NCI-H1930 (cell line): ENCODE data around the gene HSPA12A.
A peak's percentile ranks its signal among the peaks of the same experiment; 100 is the strongest.

Source experiments
- DNase-seq, 2 experiments: peaks; one replicate each; lab custom pipeline; 2025; lab: John Stamatoyannopoulos, UW

The HSPA12A gene

GRCh38 chr10:116741391-116742351, 695 bp downstream of the HSPA12A start:
- peak; percentile 10 for DNase-seq

- DNase-seq: no peak
Observed at GRCh38 chr10:116740971-116741370, 1.4 kb downstream of the HSPA12A start.

- no peak for DNase-seq
Observed at GRCh38 chr10:116738339-116738738, 4.0 kb downstream of the HSPA12A start.

- no peak for DNase-seq
Observed at GRCh38 chr10:116737627-116738327, 4.6 kb downstream of the HSPA12A start.

GRCh38 chr10:116733566-116733965, 8.8 kb downstream of the HSPA12A start:
- DNase-seq: no peak

GRCh38 chr10:116732573-116732972, 9.8 kb downstream of the HSPA12A start:
- DNase-seq: no peak

GRCh38 chr10:116730464-116731260, 11.7 kb downstream of the HSPA12A start:
- DNase-seq: no peak

GRCh38 chr10:116729243-116729642, 13.1 kb downstream of the HSPA12A start:
- DNase-seq: no peak

- no peak for DNase-seq
Observed at GRCh38 chr10:116728526-116729096, 13.8 kb downstream of the HSPA12A start.

- DNase-seq: no peak
Observed at GRCh38 chr10:116723428-116724281, 18.7 kb downstream of the HSPA12A start.

- no peak for DNase-seq
Observed at GRCh38 chr10:116722736-116723427, 19.5 kb downstream of the HSPA12A start.

GRCh38 chr10:116721547-116722392, 20.6 kb downstream of the HSPA12A start:
- no peak for DNase-seq

GRCh38 chr10:116720668-116721546, 21.5 kb downstream of the HSPA12A start:
- DNase-seq: no peak

- DNase-seq: no peak
Observed at GRCh38 chr10:116720241-116720643, 22.1 kb downstream of the HSPA12A start.

GRCh38 chr10:116719804-116720203, 22.6 kb downstream of the HSPA12A start:
- DNase-seq: no peak

GRCh38 chr10:116718058-116718457, 24.3 kb downstream of the HSPA12A start:
- DNase-seq: no peak

- DNase-seq: no peak
Observed at GRCh38 chr10:116716381-116716780, 26.0 kb downstream of the HSPA12A start.

- DNase-seq: no peak
Observed at GRCh38 chr10:116715839-116716377, 26.5 kb downstream of the HSPA12A start.
